Measurements from ENCODE around the gene NTSR2. TPM values are rescaled to one million over a fixed set of nuclear protein-coding genes. Genes with fewer than 3 reads are reported as not detected.

The NTSR2 gene
- total RNA-seq, 6 experiments from 2014 or later = not detected

DNA sequence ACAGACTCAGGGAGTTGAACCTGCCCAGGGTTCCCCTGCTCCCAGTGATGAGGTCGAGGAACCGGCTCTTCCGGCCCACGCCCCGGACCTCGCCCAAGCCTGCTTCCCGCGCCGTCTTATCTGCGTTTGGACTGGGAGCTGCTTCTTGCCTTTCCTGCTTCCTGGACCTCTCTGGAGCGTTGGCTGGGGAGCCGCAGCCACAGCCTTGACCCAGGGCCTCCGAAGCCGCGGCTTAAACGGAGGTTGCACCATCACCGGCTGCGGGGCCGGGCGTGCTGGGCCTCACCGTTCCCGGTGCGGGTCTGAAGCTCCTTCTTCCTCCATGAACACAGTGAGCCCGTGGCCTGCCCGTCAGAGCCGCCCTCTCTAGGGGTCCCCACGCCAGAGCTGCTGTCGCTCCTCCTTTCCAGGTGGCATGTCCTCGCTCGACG, 13.3 kb downstream of the NTSR2 start:
- Histone ChIP-seq H3K4me3 (no peak overlapping the region), H3K9me3 (no peaks in the 10 kb centered on the region), H3K27ac (no peak overlapping the region), H3K36me3 (no peaks in the 10 kb centered on the region), H3K4me1 (no peaks in the 10 kb centered on the region), H3K27me3 (no peaks in the 10 kb centered on the region)
- TF ChIP-seq, protein P1, sequence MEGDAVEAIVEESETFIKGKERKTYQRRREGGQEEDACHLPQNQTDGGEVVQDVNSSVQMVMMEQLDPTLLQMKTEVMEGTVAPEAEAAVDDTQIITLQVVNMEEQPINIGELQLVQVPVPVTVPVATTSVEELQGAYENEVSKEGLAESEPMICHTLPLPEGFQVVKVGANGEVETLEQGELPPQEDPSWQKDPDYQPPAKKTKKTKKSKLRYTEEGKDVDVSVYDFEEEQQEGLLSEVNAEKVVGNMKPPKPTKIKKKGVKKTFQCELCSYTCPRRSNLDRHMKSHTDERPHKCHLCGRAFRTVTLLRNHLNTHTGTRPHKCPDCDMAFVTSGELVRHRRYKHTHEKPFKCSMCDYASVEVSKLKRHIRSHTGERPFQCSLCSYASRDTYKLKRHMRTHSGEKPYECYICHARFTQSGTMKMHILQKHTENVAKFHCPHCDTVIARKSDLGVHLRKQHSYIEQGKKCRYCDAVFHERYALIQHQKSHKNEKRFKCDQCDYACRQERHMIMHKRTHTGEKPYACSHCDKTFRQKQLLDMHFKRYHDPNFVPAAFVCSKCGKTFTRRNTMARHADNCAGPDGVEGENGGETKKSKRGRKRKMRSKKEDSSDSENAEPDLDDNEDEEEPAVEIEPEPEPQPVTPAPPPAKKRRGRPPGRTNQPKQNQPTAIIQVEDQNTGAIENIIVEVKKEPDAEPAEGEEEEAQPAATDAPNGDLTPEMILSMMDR (IDR thresholded peaks at IDR 0.05) = no peak
- TF ChIP-seq POLR2A (IDR thresholded peaks at IDR 0.05) = no peak
- 63% methylated on average over 18 of the region's 31 CpGs for WGBS (ENCODE audit: insufficient coverage, low coverage, low lambda C conversion rate, missing lambda C conversion rate)
- no peak for DNase-seq
- intact Hi-C loops (cut with DNase I) = no loop called here
- ATAC-seq = peak in 3 of 4 donors; percentile 22 to 66 (median 50)

DNA sequence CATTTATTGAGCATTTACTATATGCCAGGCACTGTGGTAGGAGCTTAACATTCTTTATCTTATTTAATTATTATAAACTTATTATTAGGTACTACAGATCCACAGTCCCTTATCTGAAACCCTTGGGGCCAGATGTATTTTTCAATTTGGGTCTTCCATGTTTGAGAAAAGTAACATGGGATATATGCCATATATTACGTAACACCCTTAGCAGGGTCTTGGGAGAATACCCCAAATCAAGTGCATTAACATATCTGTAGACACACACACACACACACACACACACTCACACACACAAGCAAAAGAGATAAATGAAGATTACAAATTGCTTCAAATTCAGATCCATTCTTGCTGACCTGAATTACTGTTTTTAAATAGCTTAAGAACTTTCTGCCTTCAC, 13.7 kb downstream of the NTSR2 start:
- Histone ChIP-seq H3K27me3 (no peaks in the 10 kb centered on the region), H3K4me1 (no peaks in the 10 kb centered on the region), H3K9me3 (no peaks in the 10 kb centered on the region), H3K27ac (no peak overlapping the region), H3K4me3 (no peak overlapping the region), H3K36me3 (no peaks in the 10 kb centered on the region)
- DNase-seq (no peak), ATAC-seq (no peak)
- intact Hi-C loops (cut with DNase I) = no loop called here
- TF ChIP-seq POLR2A (IDR thresholded peaks at IDR 0.05) = no peak
- TF ChIP-seq, protein P1 (IDR thresholded peaks at IDR 0.05) = no peak
- WGBS (ENCODE audit: insufficient coverage, low coverage, low lambda C conversion rate, missing lambda C conversion rate) = 50% methylated on average over 1 of the region's 1 CpG

DNA sequence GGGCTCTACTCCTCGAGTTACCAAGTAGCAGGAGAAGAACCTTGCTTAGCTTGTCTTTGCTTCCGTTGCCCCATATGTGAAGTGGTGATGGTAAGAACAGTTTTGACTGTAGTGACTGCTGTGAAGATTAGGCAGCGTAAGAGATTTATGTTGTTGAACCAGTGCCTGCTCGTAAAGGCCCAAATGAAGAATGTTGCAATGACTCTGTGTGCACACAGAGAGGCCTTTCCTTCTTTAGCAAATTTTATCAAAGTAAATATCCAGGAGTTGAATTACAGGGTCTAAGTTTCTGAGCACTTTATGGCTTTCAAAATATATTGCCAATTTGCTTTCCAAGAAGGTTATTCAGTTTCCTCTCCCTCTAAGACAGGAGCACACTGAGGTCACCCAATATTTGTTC, 14.5 kb downstream of the NTSR2 start:
- intact Hi-C loops (cut with DNase I) = no loop called here
- Histone ChIP-seq H3K4me3 (no peak overlapping the region), H3K9me3 (no peaks in the 10 kb centered on the region), H3K4me1 (no peaks in the 10 kb centered on the region), H3K27me3 (no peaks in the 10 kb centered on the region), H3K27ac (no peak overlapping the region), H3K36me3 (no peaks in the 10 kb centered on the region)
- TF ChIP-seq, protein P1 (IDR thresholded peaks at IDR 0.05) = no peak
- TF ChIP-seq POLR2A (IDR thresholded peaks at IDR 0.05) = no peak
- 62% methylated on average over 4 of the region's 4 CpGs for WGBS (ENCODE audit: insufficient coverage, low coverage, low lambda C conversion rate, missing lambda C conversion rate)
- no peak for ATAC-seq
- no peak for DNase-seq

- no peak for DNase-seq
- 45% methylated on average over 3 of the region's 3 CpGs for WGBS (ENCODE audit: insufficient coverage, low coverage, low lambda C conversion rate, missing lambda C conversion rate)
- intact Hi-C loops (cut with DNase I) = no loop called here
- no peak overlapping the region for H3K4me3 ChIP-seq
- no peaks in the 10 kb centered on the region for H3K9me3 ChIP-seq
- H3K27me3 ChIP-seq = no peaks in the 10 kb centered on the region
- H3K36me3 ChIP-seq = no peaks in the 10 kb centered on the region
- no peaks in the 10 kb centered on the region for H3K4me1 ChIP-seq
- TF ChIP-seq, protein P1 (IDR thresholded peaks at IDR 0.05) = no peak
- no peak for TF ChIP-seq POLR2A (IDR thresholded peaks at IDR 0.05)
- no peak for ATAC-seq
- no peak overlapping the region for H3K27ac ChIP-seq
Measured at GRCh38 chr2:11652553-11652952, 17.4 kb downstream of the NTSR2 start.

Measured in right lobe of liver (tissue), 6 donors.